ENCODE data around the gene ZNF679.

GRCh38 chr7:64187408-64187807, 40.9 kb upstream of the ZNF679 start:
- TF ChIP-seq, protein P1, sequence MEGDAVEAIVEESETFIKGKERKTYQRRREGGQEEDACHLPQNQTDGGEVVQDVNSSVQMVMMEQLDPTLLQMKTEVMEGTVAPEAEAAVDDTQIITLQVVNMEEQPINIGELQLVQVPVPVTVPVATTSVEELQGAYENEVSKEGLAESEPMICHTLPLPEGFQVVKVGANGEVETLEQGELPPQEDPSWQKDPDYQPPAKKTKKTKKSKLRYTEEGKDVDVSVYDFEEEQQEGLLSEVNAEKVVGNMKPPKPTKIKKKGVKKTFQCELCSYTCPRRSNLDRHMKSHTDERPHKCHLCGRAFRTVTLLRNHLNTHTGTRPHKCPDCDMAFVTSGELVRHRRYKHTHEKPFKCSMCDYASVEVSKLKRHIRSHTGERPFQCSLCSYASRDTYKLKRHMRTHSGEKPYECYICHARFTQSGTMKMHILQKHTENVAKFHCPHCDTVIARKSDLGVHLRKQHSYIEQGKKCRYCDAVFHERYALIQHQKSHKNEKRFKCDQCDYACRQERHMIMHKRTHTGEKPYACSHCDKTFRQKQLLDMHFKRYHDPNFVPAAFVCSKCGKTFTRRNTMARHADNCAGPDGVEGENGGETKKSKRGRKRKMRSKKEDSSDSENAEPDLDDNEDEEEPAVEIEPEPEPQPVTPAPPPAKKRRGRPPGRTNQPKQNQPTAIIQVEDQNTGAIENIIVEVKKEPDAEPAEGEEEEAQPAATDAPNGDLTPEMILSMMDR (IDR thresholded peaks at IDR 0.05; ENCODE audit: insufficient read depth, low read depth, low read length): no peak
- TF ChIP-seq EZH2 (IDR thresholded peaks at IDR 0.05; ENCODE audit: insufficient read depth, low read length): no peak
